B cell (primary cell): Measurements from ENCODE around the gene PLEKHJ1. TPM values are rescaled to one million over a fixed set of nuclear protein-coding genes. Genes with fewer than 3 reads are reported as not detected.
A peak's percentile ranks its signal among the peaks of the same experiment; 100 is the strongest.

ENCODE experiments used
- ATAC-seq: fragments of 200-7000 bp; cut with Tn5 transposase; one replicate; pipeline ENCODE4 v1.10.0; 2021; ENCODE audit warnings: low read depth, mild to moderate bottlenecking, moderate number of reproducible peaks, moderate library complexity
- CTCF ChIA-PET: fragments of 350-600 bp; sonication (Branson Sonifier 250); formaldehyde crosslinking; loops from one replicate; lab custom pipeline; 2021; ENCODE audit warnings: antibody characterized with exemption, inconsistent platforms; lab: Charles Lee
- POLR2A ChIA-PET: fragments of 350-600 bp; sonication (Branson Sonifier 250); formaldehyde crosslinking; loops from one replicate; lab custom pipeline; 2021; ENCODE audit warnings: antibody characterized with exemption; lab: Charles Lee
- DNase-seq: peaks from one replicate; pipeline ENCODE4 v3.0.0; 2013
- H2AFZ ChIP-seq: 2 replicates; pipeline ENCODE4 v1.6.1; 2012; ENCODE audit warnings: mild to moderate bottlenecking, low read depth, low read length; ENCODE audit not compliant: insufficient read depth, poor library complexity, severe bottlenecking
- H3K27ac ChIP-seq, 2 donors: 1 replicate in 1 of 2; 2 replicates in 1 of 2; pipeline ENCODE4 v1.5.1; 2012 to 2013; ENCODE audit warnings: low read length in 2 of 2, mild to moderate bottlenecking in 2 of 2, moderate library complexity in 1 of 2
- H3K27me3 ChIP-seq, 4 experiments: fragments of 200-600 bp in 1 of 4; sonication (generic) in 1 of 4; replicated peaks in 1 of 4; 1 replicate in 2 of 4; 2 replicates in 2 of 4; pipeline versions ENCODE4 v1.6.1 to v1.7.0; 2013 to 2016; ENCODE audit warnings: low read length in 3 of 4, mild to moderate bottlenecking in 2 of 4, mixed read lengths in 1 of 4, moderate library complexity in 1 of 4; ENCODE audit not compliant: insufficient read depth in 4 of 4, control insufficient read depth in 3 of 4; ENCODE audit errors: control extremely low read depth in 1 of 4
- H3K36me3 ChIP-seq, 2 experiments: replicated peaks in 1 of 2; 1 replicate in 1 of 2; 2 replicates in 1 of 2; pipeline versions ENCODE4 v1.6.1 to v1.7.1; 2013; ENCODE audit warnings: low read length in 1 of 2; ENCODE audit not compliant: insufficient read depth in 2 of 2, control insufficient read depth in 1 of 2; ENCODE audit errors: control extremely low read depth in 1 of 2, extremely low read depth in 1 of 2
- H3K4me1 ChIP-seq, 2 donors: fragments of 200-600 bp in 1 of 2; sonication (generic) in 1 of 2; 1 replicate in 1 of 2; 2 replicates in 1 of 2; pipeline versions ENCODE4 v1.5.1 to v1.6.1; 2013 to 2017; ENCODE audit warnings: low read length in 2 of 2; ENCODE audit not compliant: control insufficient read depth in 2 of 2, insufficient read depth in 2 of 2
- H3K4me2 ChIP-seq: replicated peaks from 2 replicates; pipeline ENCODE3; 2012; ENCODE audit warnings: mild to moderate bottlenecking, low read depth, low read length; ENCODE audit not compliant: poor library complexity, severe bottlenecking
- H3K4me3 ChIP-seq, 5 experiments: fragments of 200-600 bp in 1 of 5; sonication (generic) in 1 of 5; 1 replicate in 3 of 5; 2 replicates in 2 of 5; pipeline versions ENCODE4 v1.5.1 to v1.7.0; 2011 to 2016; ENCODE audit warnings: low read length in 4 of 5, mild to moderate bottlenecking in 4 of 5, low read depth in 2 of 5, control low read depth in 1 of 5, moderate library complexity in 1 of 5; ENCODE audit not compliant: insufficient read depth in 1 of 5; ENCODE audit errors: control extremely low read depth in 1 of 5, extremely low read depth in 1 of 5
- H3K79me2 ChIP-seq: fragments of 200-600 bp; sonication (generic); one replicate; pipeline ENCODE4 v1.6.0; 2016; ENCODE audit warnings: low read length; ENCODE audit not compliant: control insufficient read depth, insufficient read depth
- H3K9ac ChIP-seq: fragments of 200-600 bp; sonication (generic); 2 replicates; pipeline ENCODE4 v1.6.1; 2017; ENCODE audit warnings: mild to moderate bottlenecking, low read length, moderate library complexity
- H3K9me3 ChIP-seq, 3 donors: one replicate each; pipeline versions ENCODE4 v1.6.1 to v1.7.1; 2013; ENCODE audit warnings: low read length in 2 of 3; ENCODE audit not compliant: control insufficient read depth in 2 of 3, insufficient read depth in 1 of 3; ENCODE audit errors: control extremely low read depth in 1 of 3
- H4K20me1 ChIP-seq: 2 replicates; pipeline ENCODE4 v1.6.0; 2012; ENCODE audit warnings: mild to moderate bottlenecking, low read length; ENCODE audit not compliant: insufficient read depth, control insufficient read depth, poor library complexity, severe bottlenecking
- H3K27ac Mint-ChIP-seq: one replicate; pipeline ENCODE4 v1.8.0; 2021; ENCODE audit warnings: mixed read lengths
- H3K27me3 Mint-ChIP-seq: one replicate; pipeline ENCODE4 v1.8.0; 2021; ENCODE audit warnings: mixed read lengths
- H3K4me1 Mint-ChIP-seq: one replicate; pipeline ENCODE4 v1.8.0; 2021; ENCODE audit warnings: mixed read lengths
- H3K4me3 Mint-ChIP-seq: one replicate; pipeline ENCODE4 v1.8.0; 2021; ENCODE audit warnings: mixed read lengths
- H3K9me3 Mint-ChIP-seq: one replicate; pipeline ENCODE4 v1.8.0; 2022; ENCODE audit warnings: mixed read lengths; ENCODE audit not compliant: insufficient read depth
- EZH2 ChIP-seq: IDR thresholded peaks from 2 replicates; pipeline ENCODE4 v1.6.1; 2012; ENCODE audit warnings: borderline replicate concordance, low read depth, mild to moderate bottlenecking, moderate library complexity, low read length; ENCODE audit not compliant: insufficient read depth, poor library complexity, severe bottlenecking
- WGBS: methylation state at CpG from one replicate; pipeline ENCODE4 v1.1.5; 2013; ENCODE audit warnings: missing lambda C conversion rate; ENCODE audit not compliant: insufficient coverage; 5-methylcytosine and 5-hydroxymethylcytosine counted together
- intact Hi-C: fragments of 100-400 bp; cut with micrococcal nuclease; formaldehyde crosslinking; loops from one replicate; pipeline ENCODE4 v1.10.0; 2022
- polyA plus RNA-seq: library from polyadenylated mRNA; depleted of rRNA; stranded (reverse); fragments of >200 nt; gene quantifications from 2 replicates; pipeline ENCODE4 v1.2.3, GENCODE V29; 2012
- total RNA-seq, 2 donors: library from RNA; stranded (reverse); fragments of 120-200 nt in 1 of 2; gene quantifications; 1 replicate in 1 of 2; 2 replicates in 1 of 2; pipeline versions ENCODE4 v1.2.3 to v1.2.4, GENCODE V29; 2013 to 2022
- TF ChIP-seq, protein P1 (sequence below): fragments of 200-600 bp; IDR thresholded peaks from one replicate; pipeline ENCODE4 v1.8.0; 2022; ENCODE audit warnings: antibody characterized with exemption, mild to moderate bottlenecking

PLEKHJ1 gene
- total and polyA plus RNA-seq, 2 donors (not counting 1 experiment from before 2014, with no cell fraction given) = 86.7 to 117 TPM

DNA sequence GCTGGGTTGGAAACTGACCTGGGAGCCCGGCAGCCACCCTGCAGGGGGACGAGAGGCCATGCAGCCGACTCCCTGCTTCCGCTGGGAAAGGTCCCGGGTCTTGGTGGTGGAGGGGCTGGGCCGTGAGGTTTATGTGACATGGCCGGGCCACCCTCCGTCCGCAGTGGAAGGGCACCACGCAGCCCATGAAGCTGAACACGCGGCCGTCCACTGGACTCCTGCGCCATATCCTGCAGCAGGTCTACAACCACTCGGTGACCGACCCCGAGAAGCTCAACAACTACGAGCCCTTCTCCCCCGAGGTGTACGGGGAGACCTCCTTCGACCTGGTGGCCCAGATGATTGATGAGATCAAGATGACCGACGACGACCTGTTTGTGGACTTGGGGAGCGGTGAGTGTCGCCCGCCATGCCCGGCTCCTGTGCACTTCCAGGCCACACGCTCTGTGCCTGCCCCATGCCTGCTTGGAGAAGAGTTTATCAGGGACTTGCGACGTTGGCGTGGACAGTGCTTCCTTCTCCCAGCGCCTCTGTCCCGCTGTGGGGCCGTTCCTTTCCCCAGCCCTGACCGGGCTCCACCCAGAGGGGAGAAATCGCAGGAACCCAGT, 45.2 kb downstream of the PLEKHJ1 start:
- no peak for ATAC-seq
- H4K20me1 ChIP-seq = peaks cover 90% of the 10 kb centered on the region

DNA sequence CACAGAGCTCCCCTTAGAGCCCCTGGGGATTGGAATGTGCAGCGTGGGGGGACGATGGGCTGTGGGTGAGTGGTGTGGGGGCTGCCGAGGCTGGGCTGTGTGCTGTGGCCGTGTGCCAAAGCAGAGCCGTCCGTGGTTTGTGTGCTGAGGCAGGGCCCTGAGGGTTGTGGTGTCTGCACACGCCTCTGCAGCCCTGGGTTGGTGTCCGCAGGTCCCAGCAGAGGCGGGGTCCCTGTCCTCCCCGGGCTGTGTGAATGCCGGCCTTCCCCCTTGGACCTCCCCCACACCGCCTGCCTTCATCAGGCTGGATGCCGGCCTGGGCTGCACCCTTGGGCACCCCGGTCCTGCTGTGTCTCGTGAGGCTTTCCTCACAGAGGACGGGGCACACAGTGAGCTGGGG, 46.2 kb downstream of the PLEKHJ1 start:
- ATAC-seq (no peak), DNase-seq (no peak)
- CTCF ChIA-PET = no interaction called here
- no peaks in the 10 kb centered on the region for H3K9me3 Mint-ChIP-seq
- Histone ChIP-seq H3K4me2 (no peak overlapping the region), H3K4me3 (no peak overlapping the region), H3K4me1 (peaks cover 17 to 26% of the 10 kb centered on the region in 2 donors), H3K36me3 (peaks cover 0 to 67% of the 10 kb centered on the region in 2 experiments), H2AFZ (no peak overlapping the region), H3K9me3 (peaks cover 0 to 12% (median 0%) of the 10 kb centered on the region in 3 donors), H3K79me2 (peaks cover 96% of the 10 kb centered on the region), H3K27me3 (no peaks in the 10 kb centered on the region), H3K27ac (no peak overlapping the region), H4K20me1 (peaks cover 90% of the 10 kb centered on the region), H3K9ac (no peak overlapping the region)
- peaks cover 29% of the 10 kb centered on the region for H3K4me1 Mint-ChIP-seq
- POLR2A ChIA-PET = interaction anchor here (0.5 kb wide), 1 partner anchor 34 kb away, joined by 3 read pairs; no protein-coding TSS in a partner anchor
- H3K27me3 Mint-ChIP-seq = no peaks in the 10 kb centered on the region
- 94% methylated on average over 13 of the region's 16 CpGs for WGBS
- no peak overlapping the region for H3K27ac Mint-ChIP-seq
- H3K4me3 Mint-ChIP-seq = no peak overlapping the region
- intact Hi-C loops = no loop called here
- TF ChIP-seq EZH2 = no peak
- TF ChIP-seq, protein P1, sequence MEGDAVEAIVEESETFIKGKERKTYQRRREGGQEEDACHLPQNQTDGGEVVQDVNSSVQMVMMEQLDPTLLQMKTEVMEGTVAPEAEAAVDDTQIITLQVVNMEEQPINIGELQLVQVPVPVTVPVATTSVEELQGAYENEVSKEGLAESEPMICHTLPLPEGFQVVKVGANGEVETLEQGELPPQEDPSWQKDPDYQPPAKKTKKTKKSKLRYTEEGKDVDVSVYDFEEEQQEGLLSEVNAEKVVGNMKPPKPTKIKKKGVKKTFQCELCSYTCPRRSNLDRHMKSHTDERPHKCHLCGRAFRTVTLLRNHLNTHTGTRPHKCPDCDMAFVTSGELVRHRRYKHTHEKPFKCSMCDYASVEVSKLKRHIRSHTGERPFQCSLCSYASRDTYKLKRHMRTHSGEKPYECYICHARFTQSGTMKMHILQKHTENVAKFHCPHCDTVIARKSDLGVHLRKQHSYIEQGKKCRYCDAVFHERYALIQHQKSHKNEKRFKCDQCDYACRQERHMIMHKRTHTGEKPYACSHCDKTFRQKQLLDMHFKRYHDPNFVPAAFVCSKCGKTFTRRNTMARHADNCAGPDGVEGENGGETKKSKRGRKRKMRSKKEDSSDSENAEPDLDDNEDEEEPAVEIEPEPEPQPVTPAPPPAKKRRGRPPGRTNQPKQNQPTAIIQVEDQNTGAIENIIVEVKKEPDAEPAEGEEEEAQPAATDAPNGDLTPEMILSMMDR = no peak

More for the DNA sequence above, 45.2 kb downstream of the PLEKHJ1 start:
- Histone ChIP-seq H3K79me2 (peaks cover 96% of the 10 kb centered on the region), H3K9me3 (peaks cover 0 to 12% (median 0%) of the 10 kb centered on the region in 3 donors), H3K27ac (no peak overlapping the region), H2AFZ (no peak overlapping the region), H3K4me1 (peaks cover 17 to 26% of the 10 kb centered on the region in 2 donors), H3K36me3 (peaks cover 0 to 74% of the 10 kb centered on the region in 2 experiments), H3K27me3 (no peaks in the 10 kb centered on the region), H3K9ac (no peak overlapping the region), H3K4me2 (no peak overlapping the region), H3K4me3 (no peak overlapping the region)
- intact Hi-C loops = no loop called here
- Mint-ChIP-seq H3K27me3 (no peaks in the 10 kb centered on the region), H3K9me3 (no peaks in the 10 kb centered on the region), H3K4me1 (peaks cover 21% of the 10 kb centered on the region), H3K27ac (peak overlapping the region; percentile 10), H3K4me3 (no peak overlapping the region)
- ChIA-PET POLR2A (no interaction called here), CTCF (no interaction called here)
- DNase-seq = no peak
- 97% methylated on average over 31 of the region's 37 CpGs for WGBS
- no peak for TF ChIP-seq EZH2
- TF ChIP-seq, protein P1 = no peak
